ENCODE results near the gene UGT2B10.

The UGT2B10 gene

DNA sequence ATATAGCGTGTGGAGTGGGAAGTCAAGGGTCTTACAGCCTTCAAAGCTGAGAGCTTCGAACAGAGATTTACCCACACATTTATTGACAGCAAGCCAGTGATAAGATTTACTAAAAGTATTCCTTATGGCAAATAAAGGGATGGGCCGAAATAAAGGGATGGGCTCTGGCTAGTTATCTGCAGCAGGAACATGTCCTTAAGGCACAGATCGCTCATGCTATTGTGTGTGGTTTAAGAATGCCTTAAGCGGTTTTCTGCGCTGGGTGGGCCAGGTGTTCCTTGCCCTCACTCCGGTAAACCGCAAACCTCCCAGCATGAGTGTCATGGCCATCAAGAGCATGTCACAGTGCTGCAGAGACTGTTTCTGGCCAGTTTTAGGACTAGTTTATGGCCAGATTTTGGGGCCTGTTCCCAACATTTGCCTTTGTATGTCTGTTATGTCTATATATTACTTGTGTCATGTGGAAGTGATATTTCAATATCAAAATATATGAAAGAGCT lies 53.5 kb downstream of the UGT2B10 start:
- H3K4me1 ChIP-seq (ENCODE audit: insufficient read depth, low read length, poor library complexity, severe bottlenecking) = no peaks in the 10 kb centered on the region
- no peaks in the 10 kb centered on the region for H3K27me3 ChIP-seq (ENCODE audit: insufficient read depth, low read length, poor library complexity, severe bottlenecking)
- no peak overlapping the region for H3K4me2 ChIP-seq (ENCODE audit: low read depth, low read length, poor library complexity, severe bottlenecking)

DNA sequence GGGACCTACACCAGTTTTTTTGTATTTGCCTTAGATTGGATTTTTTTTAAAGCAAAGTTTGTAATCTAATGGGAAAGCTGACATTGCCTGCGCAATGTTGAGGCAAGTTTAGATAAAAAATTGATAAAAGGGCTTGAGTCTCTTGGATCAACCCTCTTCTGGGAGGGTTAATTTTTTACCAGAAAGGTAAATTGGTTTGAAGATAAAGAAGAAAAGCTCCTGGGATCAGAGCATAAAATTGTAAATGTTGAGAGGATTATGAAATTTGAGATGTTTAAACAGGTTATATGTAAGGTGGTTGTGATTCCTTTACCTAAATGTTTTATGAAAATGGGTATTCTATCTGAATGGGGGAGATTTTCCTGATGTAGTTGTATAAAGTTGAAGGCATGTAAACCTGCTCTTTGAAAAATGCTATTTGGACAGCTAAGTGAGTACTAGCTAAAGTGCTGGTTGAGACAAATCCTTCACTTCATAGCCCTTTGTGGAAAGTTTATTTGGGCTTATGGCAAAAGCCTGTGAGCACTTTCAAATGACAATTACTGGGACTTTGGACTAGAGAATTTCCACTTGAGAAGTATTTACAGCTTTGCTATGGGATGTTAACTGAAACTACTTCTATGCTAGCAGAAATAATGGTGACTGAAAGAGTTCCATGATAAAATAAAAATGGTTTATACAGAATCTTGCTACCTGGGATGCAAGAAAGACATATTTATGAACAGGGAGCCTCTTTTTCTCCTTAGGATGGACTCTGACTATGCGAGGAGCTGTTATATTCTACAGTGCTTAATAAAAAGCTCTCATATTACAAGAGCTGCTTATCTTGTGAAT lies 56.2 kb downstream of the UGT2B10 start:
- Histone ChIP-seq H2AFZ (ENCODE audit: low read length) (no peak overlapping the region), H3K4me2 (ENCODE audit: low read depth, low read length, poor library complexity, severe bottlenecking) (no peak overlapping the region), H3K4me1 (ENCODE audit: insufficient read depth, low read length, poor library complexity, severe bottlenecking) (no peaks in the 10 kb centered on the region), H3K9me3 (ENCODE audit: insufficient read depth, low read depth, low read length) (no peaks in the 10 kb centered on the region), H4K20me1 (ENCODE audit: insufficient read depth, low read length, poor library complexity, severe bottlenecking) (no peaks in the 10 kb centered on the region), H3K79me2 (ENCODE audit: insufficient read depth, low read length) (no peaks in the 10 kb centered on the region), H3K4me3 (ENCODE audit: low read length, poor library complexity, severe bottlenecking) (no peak overlapping the region), H3K9me2 (replicated peaks; ENCODE audit: low read depth, low read length) (no peaks in the 10 kb centered on the region), H3K36me3 (ENCODE audit: insufficient read depth, low read length) (no peaks in the 10 kb centered on the region), H3K27me3 (ENCODE audit: insufficient read depth, low read length, poor library complexity, severe bottlenecking) (no peaks in the 10 kb centered on the region), H3K9ac (ENCODE audit: low read depth, low read length, poor library complexity, severe bottlenecking) (no peak overlapping the region), H3F3A (ENCODE audit: low read depth) (no peaks in the 10 kb centered on the region)
- TF ChIP-seq EZH2phosphoT487 (IDR thresholded peaks at IDR 0.05; ENCODE audit: borderline replicate concordance) = no peak
- no peak for TF ChIP-seq CTCF (conservative IDR thresholded peaks at IDR 0.05; ENCODE audit: low read length)

More for the DNA sequence above, 53.5 kb downstream of the UGT2B10 start:
- Histone ChIP-seq H3K4me3 (ENCODE audit: low read length, poor library complexity, severe bottlenecking) (no peak overlapping the region), H3K79me2 (ENCODE audit: insufficient read depth, low read length) (no peaks in the 10 kb centered on the region), H3K9me2 (replicated peaks; ENCODE audit: low read depth, low read length) (no peaks in the 10 kb centered on the region), H3K9me3 (ENCODE audit: insufficient read depth, low read depth, low read length) (no peaks in the 10 kb centered on the region), H3K9ac (ENCODE audit: low read depth, low read length, poor library complexity, severe bottlenecking) (no peak overlapping the region), H3K36me3 (ENCODE audit: insufficient read depth, low read length) (no peaks in the 10 kb centered on the region), H4K20me1 (ENCODE audit: insufficient read depth, low read length, poor library complexity, severe bottlenecking) (no peaks in the 10 kb centered on the region), H3F3A (ENCODE audit: low read depth) (no peaks in the 10 kb centered on the region), H2AFZ (ENCODE audit: low read length) (no peak overlapping the region)
- no peak for TF ChIP-seq CTCF (conservative IDR thresholded peaks at IDR 0.05; ENCODE audit: low read length)
- TF ChIP-seq EZH2phosphoT487 (IDR thresholded peaks at IDR 0.05; ENCODE audit: borderline replicate concordance) = no peak

- Histone ChIP-seq H4K20me1 (ENCODE audit: insufficient read depth, low read length, poor library complexity, severe bottlenecking) (no peaks in the 10 kb centered on the region), H3K27me3 (ENCODE audit: insufficient read depth, low read length, poor library complexity, severe bottlenecking) (no peaks in the 10 kb centered on the region), H3K9me2 (replicated peaks; ENCODE audit: low read depth, low read length) (no peaks in the 10 kb centered on the region), H3K9me3 (ENCODE audit: insufficient read depth, low read depth, low read length) (no peaks in the 10 kb centered on the region), H3K4me3 (ENCODE audit: low read length, poor library complexity, severe bottlenecking) (no peak overlapping the region), H2AFZ (ENCODE audit: low read length) (no peak overlapping the region), H3K4me2 (ENCODE audit: low read depth, low read length, poor library complexity, severe bottlenecking) (no peak overlapping the region), H3K36me3 (ENCODE audit: insufficient read depth, low read length) (no peaks in the 10 kb centered on the region), H3K4me1 (ENCODE audit: insufficient read depth, low read length, poor library complexity, severe bottlenecking) (no peaks in the 10 kb centered on the region), H3F3A (ENCODE audit: low read depth) (no peaks in the 10 kb centered on the region), H3K79me2 (ENCODE audit: insufficient read depth, low read length) (no peaks in the 10 kb centered on the region), H3K9ac (ENCODE audit: low read depth, low read length, poor library complexity, severe bottlenecking) (no peak overlapping the region)
- TF ChIP-seq EZH2phosphoT487 (IDR thresholded peaks at IDR 0.05; ENCODE audit: borderline replicate concordance) = no peak
- no peak for TF ChIP-seq CTCF (conservative IDR thresholded peaks at IDR 0.05; ENCODE audit: low read length)
These were observed 57.1 kb downstream of the UGT2B10 start for GRCh38 chr4:68872643-68873502.

Data from Loucy (cell line).